Measurements from ENCODE around the gene SLFN11. TPM values are rescaled to one million over a fixed set of nuclear protein-coding genes. Genes with fewer than 3 reads are reported as not detected.

SLFN11 gene
- total RNA-seq, 2 experiments from 2014 or later = not detected

DNA sequence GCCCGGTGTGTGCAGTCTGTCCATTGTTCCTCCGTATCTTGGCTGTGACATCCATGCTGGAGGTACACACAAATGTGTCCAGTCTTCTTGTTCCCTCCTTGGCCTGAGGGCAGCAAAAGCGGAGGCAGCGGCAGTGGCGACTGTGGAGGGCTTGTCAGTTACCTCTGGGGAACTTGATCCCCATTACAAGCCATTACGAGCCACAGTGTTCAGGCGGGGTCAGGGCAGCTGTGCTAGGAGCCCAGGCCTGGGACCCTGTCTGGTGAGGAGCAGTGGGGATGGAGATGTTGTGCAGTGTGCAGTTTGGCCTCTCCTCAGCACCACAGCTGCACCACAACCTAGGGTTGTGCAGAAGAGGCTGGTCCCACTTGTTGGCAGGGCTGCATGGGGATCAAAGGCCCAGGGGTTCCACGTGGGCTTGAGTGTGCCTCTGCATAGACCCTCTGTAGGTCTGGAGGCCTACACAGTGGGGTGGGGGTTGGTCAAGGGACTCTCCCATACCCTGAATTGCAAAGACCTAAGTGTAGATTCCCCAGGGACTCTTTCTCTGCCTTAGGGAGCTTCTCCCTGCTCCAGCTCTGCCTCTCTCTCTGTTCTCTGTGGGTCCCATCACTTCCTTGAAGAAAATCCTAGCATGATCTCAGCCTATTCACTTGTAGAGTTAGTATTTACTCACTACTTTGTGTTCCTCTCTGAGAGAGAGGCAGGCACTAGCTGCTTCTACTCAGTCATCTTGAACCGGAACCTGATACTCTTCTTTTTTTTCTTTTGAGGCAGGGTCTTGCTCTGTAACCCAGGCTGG, 58.8 kb downstream of the SLFN11 start:
- ChIA-PET POLR2A (no interaction called here), CTCF (ENCODE audit: unreplicated experiment) (no interaction called here)
- no peak overlapping the region for H2AFZ ChIP-seq (ENCODE audit: low read length)
- no TSS peak for BruUV-seq (replicated peaks)
- TF ChIP-seq EZH2phosphoT487 (IDR thresholded peaks at IDR 0.05; ENCODE audit: borderline replicate concordance, low read depth, low read length) (no peak), CTCF (conservative IDR thresholded peaks at IDR 0.05; ENCODE audit: low read length) (no peak)
- H3K79me2 ChIP-seq (ENCODE audit: insufficient read depth, low read depth, low read length) = no peaks in the 10 kb centered on the region
- no peaks in the 10 kb centered on the region for H3K4me1 ChIP-seq (ENCODE audit: insufficient read depth, low read length, poor library complexity, severe bottlenecking)
- no peaks in the 10 kb centered on the region for H3K9me3 ChIP-seq (ENCODE audit: low read length)
- H3K9me2 ChIP-seq (ENCODE audit: insufficient read depth, low read length) = no peaks in the 10 kb centered on the region
- no peak overlapping the region for H3K4me2 ChIP-seq (ENCODE audit: low read length)
- no peak overlapping the region for H3K27ac ChIP-seq (ENCODE audit: low read depth, low read length, poor library complexity, severe bottlenecking)
- intact Hi-C loops (cut with micrococcal nuclease; ENCODE audit: unreplicated experiment) = no loop called here
- DNase-seq (ENCODE audit: low spot score) = no peak
- no peaks in the 10 kb centered on the region for H3K36me3 ChIP-seq (ENCODE audit: insufficient read depth, low read length)
- H4K20me1 ChIP-seq (ENCODE audit: insufficient read depth, low read length) = no peaks in the 10 kb centered on the region
- H3K4me3 ChIP-seq (ENCODE audit: low read depth, low read length, poor library complexity, severe bottlenecking) = no peak overlapping the region

- Histone ChIP-seq H3K79me2 (ENCODE audit: insufficient read depth, low read depth, low read length) (no peaks in the 10 kb centered on the region), H3K4me1 (ENCODE audit: insufficient read depth, low read length, poor library complexity, severe bottlenecking) (no peaks in the 10 kb centered on the region), H2AFZ (ENCODE audit: low read length) (no peak overlapping the region), H3K4me2 (ENCODE audit: low read length) (no peak overlapping the region), H3K9me2 (ENCODE audit: insufficient read depth, low read length) (no peaks in the 10 kb centered on the region), H3K4me3 (ENCODE audit: low read depth, low read length, poor library complexity, severe bottlenecking) (no peak overlapping the region), H3K9me3 (ENCODE audit: low read length) (no peaks in the 10 kb centered on the region), H3K27ac (ENCODE audit: low read depth, low read length, poor library complexity, severe bottlenecking) (no peak overlapping the region), H4K20me1 (ENCODE audit: insufficient read depth, low read length) (no peaks in the 10 kb centered on the region), H3K36me3 (ENCODE audit: insufficient read depth, low read length) (no peaks in the 10 kb centered on the region)
- no TSS peak for BruUV-seq (replicated peaks)
- ChIA-PET POLR2A (interaction anchor here (0.6 kb wide), 1 partner anchor 562 kb away, joined by 3 read pairs; no protein-coding TSS in a partner anchor), CTCF (ENCODE audit: unreplicated experiment) (no interaction called here)
- TF ChIP-seq EZH2phosphoT487 (IDR thresholded peaks at IDR 0.05; ENCODE audit: borderline replicate concordance, low read depth, low read length) = no peak
- no peak for TF ChIP-seq CTCF (conservative IDR thresholded peaks at IDR 0.05; ENCODE audit: low read length)
- DNase-seq (ENCODE audit: low spot score) = no peak
- intact Hi-C loops (cut with micrococcal nuclease; ENCODE audit: unreplicated experiment) = loop anchor here (2.0 kb wide), 2 partner anchors 225 to 433 kb away; no protein-coding TSS in a partner anchor
These were observed 59.5 kb downstream of the SLFN11 start for GRCh38 chr17:35313875-35314409.
